ENCODE results near the gene EGFR.

DNA sequence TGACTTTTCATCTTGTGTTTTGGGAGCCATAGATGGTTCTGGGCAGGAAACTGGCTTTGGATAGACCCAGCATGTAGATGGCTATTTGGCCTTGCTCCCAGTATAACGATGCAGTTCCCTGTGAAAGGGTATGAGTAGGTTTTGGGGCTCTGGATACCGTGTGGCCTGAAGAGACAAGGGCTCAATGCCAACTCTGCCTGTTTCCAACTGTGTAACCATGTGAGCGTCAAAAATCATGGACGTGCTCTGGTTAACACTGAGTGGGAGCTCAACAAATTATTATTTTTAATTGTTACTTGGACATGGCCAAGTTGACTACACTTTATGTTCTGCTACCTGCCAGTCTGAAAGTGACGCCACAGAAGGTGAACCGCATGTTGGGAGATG lies 41.8 kb downstream of the EGFR start:
- TF ChIP-seq, protein P1, sequence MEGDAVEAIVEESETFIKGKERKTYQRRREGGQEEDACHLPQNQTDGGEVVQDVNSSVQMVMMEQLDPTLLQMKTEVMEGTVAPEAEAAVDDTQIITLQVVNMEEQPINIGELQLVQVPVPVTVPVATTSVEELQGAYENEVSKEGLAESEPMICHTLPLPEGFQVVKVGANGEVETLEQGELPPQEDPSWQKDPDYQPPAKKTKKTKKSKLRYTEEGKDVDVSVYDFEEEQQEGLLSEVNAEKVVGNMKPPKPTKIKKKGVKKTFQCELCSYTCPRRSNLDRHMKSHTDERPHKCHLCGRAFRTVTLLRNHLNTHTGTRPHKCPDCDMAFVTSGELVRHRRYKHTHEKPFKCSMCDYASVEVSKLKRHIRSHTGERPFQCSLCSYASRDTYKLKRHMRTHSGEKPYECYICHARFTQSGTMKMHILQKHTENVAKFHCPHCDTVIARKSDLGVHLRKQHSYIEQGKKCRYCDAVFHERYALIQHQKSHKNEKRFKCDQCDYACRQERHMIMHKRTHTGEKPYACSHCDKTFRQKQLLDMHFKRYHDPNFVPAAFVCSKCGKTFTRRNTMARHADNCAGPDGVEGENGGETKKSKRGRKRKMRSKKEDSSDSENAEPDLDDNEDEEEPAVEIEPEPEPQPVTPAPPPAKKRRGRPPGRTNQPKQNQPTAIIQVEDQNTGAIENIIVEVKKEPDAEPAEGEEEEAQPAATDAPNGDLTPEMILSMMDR (conservative IDR thresholded peaks at IDR 0.05 in 1 of 2, IDR thresholded peaks at IDR 0.05 in 1 of 2; ENCODE audit: low read depth in 1 of 2, low read length in 2 of 2): no peak
- no peak for TF ChIP-seq EZH2 (IDR thresholded peaks at IDR 0.05; ENCODE audit: low read length, missing control alignments)

Measured in fibroblast of lung (primary cell).